RWPE2 (cell line): Measurements from ENCODE around the gene ANGPTL7.

Experiments
- ATAC-seq: fragments of 200-7000 bp; cut with Tn5 transposase; 3 replicates; pipeline ENCODE4 v1.9.1; 2021; ENCODE audit warnings: low read depth
- DNase-seq: peaks from one replicate; pipeline ENCODE4 v3.0.0-alpha.2; 2020; ENCODE audit warnings: low spot score
- H3K27ac ChIP-seq: fragments of 450-650 bp; 2 replicates; pipeline ENCODE4 v1.5.1; 2017; ENCODE audit warnings: mild to moderate bottlenecking; ENCODE audit not compliant: poor library complexity, severe bottlenecking
- H3K27me3 ChIP-seq: fragments of 250-450 bp; sonication (Bioruptor Pico); 2 replicates; pipeline ENCODE4 v1.5.1; 2021; ENCODE audit warnings: mild to moderate bottlenecking, moderate library complexity; ENCODE audit not compliant: insufficient read depth, poor library complexity, severe bottlenecking
- H3K36me3 ChIP-seq: fragments of 250-450 bp; sonication (Bioruptor Pico); 2 replicates; pipeline ENCODE4 v1.5.1; 2020; ENCODE audit warnings: low read depth, mild to moderate bottlenecking, moderate library complexity
- H3K4me1 ChIP-seq: fragments of 250-450 bp; sonication (Bioruptor Pico); 2 replicates; pipeline ENCODE4 v1.5.1; 2021; ENCODE audit warnings: mild to moderate bottlenecking, moderate library complexity; ENCODE audit not compliant: insufficient read depth, poor library complexity, severe bottlenecking
- H3K4me3 ChIP-seq: fragments of 250-450 bp; sonication (Bioruptor Pico); 2 replicates; pipeline ENCODE4 v1.5.1; 2021; ENCODE audit warnings: mild to moderate bottlenecking, moderate library complexity; ENCODE audit not compliant: severe bottlenecking
- H3K9me3 ChIP-seq: fragments of 250-450 bp; sonication (Bioruptor Pico); 2 replicates; pipeline ENCODE4 v1.5.1; 2021; ENCODE audit warnings: mild to moderate bottlenecking, moderate library complexity; ENCODE audit not compliant: severe bottlenecking
- TF ChIP-seq, protein P1 (sequence below): fragments of 450-650 bp; IDR thresholded peaks from one replicate; pipeline ENCODE4 v1.5.1; 2017; ENCODE audit warnings: mild to moderate bottlenecking, moderate library complexity; ENCODE audit not compliant: poor library complexity, severe bottlenecking

The ANGPTL7 gene

GRCh38 chr1:11198257-11198656 lies 9.1 kb downstream of the ANGPTL7 start:
- Histone ChIP-seq H3K9me3 (no peaks in the 10 kb centered on the region), H3K27me3 (no peaks in the 10 kb centered on the region), H3K27ac (no peak overlapping the region), H3K4me3 (no peak overlapping the region), H3K36me3 (peaks cover 85% of the 10 kb centered on the region), H3K4me1 (no peaks in the 10 kb centered on the region)
- no peak for DNase-seq
- TF ChIP-seq, protein P1, sequence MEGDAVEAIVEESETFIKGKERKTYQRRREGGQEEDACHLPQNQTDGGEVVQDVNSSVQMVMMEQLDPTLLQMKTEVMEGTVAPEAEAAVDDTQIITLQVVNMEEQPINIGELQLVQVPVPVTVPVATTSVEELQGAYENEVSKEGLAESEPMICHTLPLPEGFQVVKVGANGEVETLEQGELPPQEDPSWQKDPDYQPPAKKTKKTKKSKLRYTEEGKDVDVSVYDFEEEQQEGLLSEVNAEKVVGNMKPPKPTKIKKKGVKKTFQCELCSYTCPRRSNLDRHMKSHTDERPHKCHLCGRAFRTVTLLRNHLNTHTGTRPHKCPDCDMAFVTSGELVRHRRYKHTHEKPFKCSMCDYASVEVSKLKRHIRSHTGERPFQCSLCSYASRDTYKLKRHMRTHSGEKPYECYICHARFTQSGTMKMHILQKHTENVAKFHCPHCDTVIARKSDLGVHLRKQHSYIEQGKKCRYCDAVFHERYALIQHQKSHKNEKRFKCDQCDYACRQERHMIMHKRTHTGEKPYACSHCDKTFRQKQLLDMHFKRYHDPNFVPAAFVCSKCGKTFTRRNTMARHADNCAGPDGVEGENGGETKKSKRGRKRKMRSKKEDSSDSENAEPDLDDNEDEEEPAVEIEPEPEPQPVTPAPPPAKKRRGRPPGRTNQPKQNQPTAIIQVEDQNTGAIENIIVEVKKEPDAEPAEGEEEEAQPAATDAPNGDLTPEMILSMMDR = no peak
- ATAC-seq = no peak

GRCh38 chr1:11198851-11199594 lies 9.9 kb downstream of the ANGPTL7 start:
- Histone ChIP-seq H3K27ac (no peak overlapping the region), H3K36me3 (peaks cover 86% of the 10 kb centered on the region), H3K9me3 (no peaks in the 10 kb centered on the region), H3K4me3 (no peak overlapping the region), H3K4me1 (no peaks in the 10 kb centered on the region), H3K27me3 (no peaks in the 10 kb centered on the region)
- TF ChIP-seq, protein P1 = no peak
- ATAC-seq (no peak), DNase-seq (no peak)

GRCh38 chr1:11204396-11205190 lies 15.4 kb downstream of the ANGPTL7 start:
- Histone ChIP-seq H3K4me1 (no peaks in the 10 kb centered on the region), H3K4me3 (no peak overlapping the region), H3K27me3 (no peaks in the 10 kb centered on the region), H3K36me3 (peaks cover 81% of the 10 kb centered on the region), H3K9me3 (no peaks in the 10 kb centered on the region), H3K27ac (no peak overlapping the region)
- TF ChIP-seq, protein P1 = no peak
- ATAC-seq (no peak), DNase-seq (no peak)

- TF ChIP-seq, protein P1 = no peak
- H3K9me3 ChIP-seq = no peaks in the 10 kb centered on the region
- DNase-seq (no peak), ATAC-seq (no peak)
- no peak overlapping the region for H3K27ac ChIP-seq
- no peaks in the 10 kb centered on the region for H3K4me1 ChIP-seq
- no peaks in the 10 kb centered on the region for H3K27me3 ChIP-seq
- no peak overlapping the region for H3K4me3 ChIP-seq
- H3K36me3 ChIP-seq = peaks cover 88% of the 10 kb centered on the region
Observed at GRCh38 chr1:11207898-11208611, 18.9 kb downstream of the ANGPTL7 start.
